Dendritic cell treated with granulocyte-macrophage colony-stimulating factor and Interleukin-4, amounts not matched to agents 40 ng/mL and 50 ng/mL, for 4 days (primary cell): ENCODE measurements around the gene FAM219B.

ENCODE experiments used
- H3K27ac Mint-ChIP-seq: one replicate; pipeline ENCODE4 v1.8.0; 2022; ENCODE audit warnings: mild to moderate bottlenecking, mixed read lengths
- H3K27me3 Mint-ChIP-seq: one replicate; pipeline ENCODE4 v1.8.0; 2022; ENCODE audit warnings: mild to moderate bottlenecking, mixed read lengths
- H3K36me3 Mint-ChIP-seq: one replicate; pipeline ENCODE4 v1.8.0; 2022; ENCODE audit warnings: low read depth, mixed read lengths
- H3K4me1 Mint-ChIP-seq: one replicate; pipeline ENCODE4 v1.8.0; 2022; ENCODE audit warnings: low read depth, mixed read lengths
- H3K4me3 Mint-ChIP-seq: one replicate; pipeline ENCODE4 v1.8.0; 2022; ENCODE audit warnings: mild to moderate bottlenecking, moderate library complexity, mixed read lengths
- H3K9me3 Mint-ChIP-seq: one replicate; pipeline ENCODE4 v1.8.0; 2022; ENCODE audit warnings: mixed read lengths
- intact Hi-C: fragments of 100-400 bp; cut with micrococcal nuclease; formaldehyde crosslinking; loops from one replicate; pipeline ENCODE4 v1.15.0; 2022

The FAM219B gene

DNA sequence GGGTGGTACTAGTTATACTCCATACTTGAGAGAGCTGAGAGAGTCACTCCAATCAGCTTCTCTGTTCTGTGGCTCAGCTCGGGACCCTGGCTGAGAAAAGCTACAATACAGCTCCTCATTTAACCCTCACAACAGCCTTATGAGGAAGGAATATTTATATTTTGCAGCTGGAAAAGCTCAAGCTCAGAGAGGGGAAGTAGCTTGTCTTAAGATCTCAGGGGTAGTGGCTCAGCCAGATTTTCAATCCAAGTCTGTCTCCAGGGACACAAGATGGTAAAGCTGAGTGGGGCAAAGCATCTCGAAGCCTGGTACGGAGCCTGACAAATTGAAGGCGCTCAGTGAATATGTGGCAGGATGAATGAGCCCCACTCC is 48.3 kb downstream of the FAM219B start:
- peaks cover 79% of the 10 kb centered on the region for H3K36me3 Mint-ChIP-seq
- intact Hi-C loops = no loop called here
- H3K4me3 Mint-ChIP-seq = no peak overlapping the region
- H3K9me3 Mint-ChIP-seq = no peaks in the 10 kb centered on the region
- peak overlapping the region; percentile 86 for H3K27ac Mint-ChIP-seq
- peaks cover 48% of the 10 kb centered on the region for H3K4me1 Mint-ChIP-seq
- no peaks in the 10 kb centered on the region for H3K27me3 Mint-ChIP-seq

DNA sequence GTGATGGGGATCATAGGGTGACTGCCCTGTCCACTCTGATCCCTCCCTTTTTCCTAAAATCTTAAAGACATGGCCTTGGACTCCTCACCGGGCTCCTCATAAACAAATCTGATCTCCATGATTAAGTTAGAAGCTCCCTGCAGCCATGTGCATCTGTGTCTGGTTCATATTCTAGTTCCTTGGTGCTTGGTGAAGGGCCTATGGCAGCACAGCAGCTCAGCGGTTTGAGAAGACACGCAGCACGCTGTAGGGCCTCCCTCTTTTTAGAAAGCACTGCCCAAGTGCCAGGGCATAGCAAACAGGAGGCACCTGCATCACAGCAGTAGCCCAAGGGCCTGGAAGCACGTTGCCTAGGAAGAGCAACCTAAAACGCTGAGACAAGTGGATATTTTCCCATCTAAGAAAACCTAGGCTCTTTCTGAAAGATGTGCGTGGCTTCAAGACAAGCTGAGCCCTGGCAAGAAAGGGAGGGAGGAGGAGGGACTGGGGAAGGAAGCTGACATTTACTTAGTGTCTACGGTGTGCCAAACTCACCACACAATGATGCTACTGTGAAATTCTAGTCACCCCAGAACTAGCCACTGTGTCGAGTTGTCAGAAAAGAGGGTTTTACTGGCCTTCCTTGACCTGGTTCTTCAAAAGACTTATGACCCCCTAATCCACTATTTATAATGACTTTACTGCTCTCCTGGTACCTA is 48.8 kb downstream of the FAM219B start:
- H3K27me3 Mint-ChIP-seq = no peaks in the 10 kb centered on the region
- peaks cover 49% of the 10 kb centered on the region for H3K4me1 Mint-ChIP-seq
- peaks cover 79% of the 10 kb centered on the region for H3K36me3 Mint-ChIP-seq
- H3K27ac Mint-ChIP-seq = peak overlapping the region; percentile 86
- H3K9me3 Mint-ChIP-seq = no peaks in the 10 kb centered on the region
- intact Hi-C loops = no loop called here
- no peak overlapping the region for H3K4me3 Mint-ChIP-seq

DNA sequence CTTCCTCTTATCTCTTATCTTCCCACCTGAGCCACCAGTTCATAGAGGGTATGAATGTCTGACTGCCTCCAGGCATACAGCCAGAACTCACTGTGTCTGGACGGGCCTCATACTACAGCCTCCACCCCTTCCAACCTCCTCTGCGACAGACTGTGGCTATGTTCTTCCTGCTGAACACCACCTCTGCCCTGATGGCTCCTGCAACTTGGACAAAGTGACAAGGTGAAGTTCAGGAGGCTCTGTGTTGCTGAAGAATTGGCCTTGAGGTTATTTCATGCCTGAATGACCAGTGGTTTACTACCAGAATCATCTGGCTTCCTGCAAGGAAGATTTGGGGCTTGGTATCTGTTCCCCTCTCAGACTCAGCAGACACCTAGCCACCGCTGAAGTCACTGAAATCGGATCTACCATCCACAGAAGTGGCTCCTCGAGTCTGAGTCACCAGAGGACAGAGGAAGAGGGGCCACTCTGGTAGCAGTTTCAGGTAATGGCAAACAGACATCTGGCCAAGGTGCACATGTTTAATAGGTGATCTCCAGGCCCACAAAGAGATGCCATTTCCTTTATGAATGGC is 49.5 kb downstream of the FAM219B start:
- no peak overlapping the region for H3K4me3 Mint-ChIP-seq
- intact Hi-C loops = no loop called here

DNA sequence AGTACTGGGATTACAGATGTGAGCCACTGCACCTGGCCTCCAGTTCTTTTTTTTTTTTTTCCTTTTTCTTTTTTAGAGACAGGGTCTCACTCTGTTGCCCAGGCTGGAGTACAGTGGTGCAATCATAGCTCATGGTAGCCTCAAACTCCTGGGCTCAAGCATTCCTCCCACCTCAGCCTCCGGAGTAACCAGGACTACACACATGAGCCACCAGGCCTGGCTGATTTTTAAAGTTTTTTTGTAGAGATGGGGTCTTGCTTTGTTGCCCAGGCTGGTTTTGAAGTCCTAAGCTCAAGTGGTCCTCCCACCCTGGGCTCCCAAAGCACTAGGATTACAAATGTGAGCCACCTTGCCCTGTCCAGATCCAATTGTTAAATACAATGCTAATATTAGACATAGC is 50.1 kb downstream of the FAM219B start:
- Mint-ChIP-seq H3K4me3 (no peak overlapping the region), H3K9me3 (no peaks in the 10 kb centered on the region), H3K27ac (no peak overlapping the region), H3K4me1 (peaks cover 48% of the 10 kb centered on the region), H3K27me3 (no peaks in the 10 kb centered on the region), H3K36me3 (peaks cover 84% of the 10 kb centered on the region)
- intact Hi-C loops = no loop called here

More for the DNA sequence above, 49.5 kb downstream of the FAM219B start:
- Mint-ChIP-seq H3K27me3 (no peaks in the 10 kb centered on the region), H3K4me1 (peaks cover 49% of the 10 kb centered on the region), H3K36me3 (peaks cover 82% of the 10 kb centered on the region), H3K9me3 (no peaks in the 10 kb centered on the region), H3K27ac (peak overlapping the region; percentile 86)

DNA sequence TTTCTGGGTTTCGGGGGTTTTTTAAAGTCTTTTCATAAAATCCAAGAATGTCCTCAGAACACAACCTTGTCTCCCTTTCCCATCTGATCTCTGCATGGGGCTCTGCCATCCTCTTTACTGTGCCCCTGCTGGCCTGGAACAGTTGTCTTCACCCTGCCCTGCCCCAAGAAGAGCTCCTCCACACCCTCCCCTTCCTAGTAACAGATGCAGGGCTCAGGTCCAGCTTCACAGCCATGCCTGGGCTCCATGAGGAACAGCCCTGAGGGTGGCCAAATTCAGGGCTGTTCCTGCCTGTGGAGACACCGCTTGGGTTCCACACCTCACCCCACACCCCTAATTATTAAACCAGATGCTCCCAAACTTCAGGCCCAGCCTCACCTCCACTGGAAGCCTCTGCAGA is 50.8 kb downstream of the FAM219B start:
- no peaks in the 10 kb centered on the region for H3K27me3 Mint-ChIP-seq
- H3K4me3 Mint-ChIP-seq = no peak overlapping the region
- H3K9me3 Mint-ChIP-seq = no peaks in the 10 kb centered on the region
- intact Hi-C loops = no loop called here
- peak overlapping the region; percentile 30 for H3K27ac Mint-ChIP-seq
- peaks cover 43% of the 10 kb centered on the region for H3K4me1 Mint-ChIP-seq
- peaks cover 84% of the 10 kb centered on the region for H3K36me3 Mint-ChIP-seq

DNA sequence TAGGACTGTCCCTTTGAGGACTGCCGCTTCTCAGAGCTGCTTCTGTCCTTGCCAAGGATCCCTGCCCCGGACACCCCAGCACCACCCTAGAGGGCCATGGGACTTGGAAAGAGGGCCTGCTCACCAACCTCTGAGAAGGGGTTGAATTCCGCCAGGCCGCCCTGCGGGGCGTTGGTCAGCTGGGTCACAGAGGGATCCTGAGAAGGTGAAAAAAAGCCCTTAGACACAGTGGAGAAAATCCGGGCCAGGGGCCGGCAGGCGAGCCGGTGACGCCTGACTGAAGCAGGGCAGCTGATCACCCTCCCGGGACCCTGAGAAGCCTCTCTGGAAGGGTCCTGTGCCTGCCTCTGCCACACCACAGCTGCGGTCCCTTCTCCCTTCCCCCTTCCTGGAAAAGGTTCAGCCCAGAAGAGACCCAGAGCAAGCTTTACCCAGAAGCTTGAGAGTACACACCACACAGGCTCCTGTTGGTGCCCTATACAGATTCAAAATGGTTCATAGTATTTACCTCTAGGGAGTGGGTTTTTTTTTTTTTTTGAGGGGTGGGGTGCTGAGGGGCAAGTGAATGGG is 52.1 kb downstream of the FAM219B start:
- Mint-ChIP-seq H3K36me3 (peaks cover 92% of the 10 kb centered on the region), H3K27me3 (no peaks in the 10 kb centered on the region), H3K27ac (no peak overlapping the region), H3K9me3 (no peaks in the 10 kb centered on the region), H3K4me1 (peaks cover 39% of the 10 kb centered on the region), H3K4me3 (no peak overlapping the region)
- intact Hi-C loops = no loop called here

DNA sequence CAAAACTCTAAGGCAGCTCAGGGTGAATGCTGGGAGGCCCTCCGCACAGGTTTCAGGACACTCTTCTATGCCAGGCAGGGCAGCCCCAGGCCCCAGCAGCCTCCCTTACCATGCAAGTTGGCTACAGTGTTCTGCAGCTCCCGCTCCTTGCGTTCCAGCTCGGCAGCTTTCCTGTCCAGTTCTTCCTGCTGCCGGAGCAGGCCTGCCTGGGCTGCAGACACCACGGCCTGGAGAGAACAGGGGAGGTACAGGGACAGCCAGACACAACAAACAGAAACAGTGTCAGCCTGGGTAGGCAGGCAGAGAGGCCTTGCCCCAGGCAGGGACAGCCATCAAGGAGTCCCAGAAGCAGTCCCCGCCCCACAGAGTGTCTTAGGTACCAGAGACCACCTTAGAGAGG is 54.7 kb downstream of the FAM219B start:
- intact Hi-C loops = no loop called here
- Mint-ChIP-seq H3K36me3 (peaks cover 92% of the 10 kb centered on the region), H3K9me3 (no peaks in the 10 kb centered on the region), H3K27ac (no peak overlapping the region), H3K4me1 (peaks cover 13% of the 10 kb centered on the region), H3K27me3 (no peaks in the 10 kb centered on the region), H3K4me3 (no peak overlapping the region)

DNA sequence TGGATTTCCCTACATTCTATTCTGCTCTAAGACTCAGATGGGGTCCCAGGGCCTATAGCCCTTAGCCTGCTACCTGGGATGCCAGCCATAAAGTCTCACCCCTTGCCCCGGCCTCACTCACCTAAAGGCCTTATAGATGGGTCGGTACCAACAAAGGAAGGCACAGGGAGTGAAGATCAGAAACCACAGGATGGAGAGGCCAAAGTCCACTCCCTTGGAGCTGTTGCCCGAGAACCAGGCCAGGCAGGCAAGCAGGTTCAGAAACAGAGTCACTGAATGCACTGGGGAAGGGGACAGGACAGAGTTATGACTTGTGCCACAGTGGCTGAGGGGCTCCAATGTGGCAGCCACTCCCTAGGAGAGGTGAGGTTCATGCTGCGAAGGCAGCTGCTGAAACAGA is 56.3 kb downstream of the FAM219B start:
- no peaks in the 10 kb centered on the region for H3K27me3 Mint-ChIP-seq
- intact Hi-C loops = no loop called here
- H3K9me3 Mint-ChIP-seq = no peaks in the 10 kb centered on the region
- H3K36me3 Mint-ChIP-seq = peaks cover 93% of the 10 kb centered on the region
- H3K4me1 Mint-ChIP-seq = peaks cover 12% of the 10 kb centered on the region
- no peak overlapping the region for H3K4me3 Mint-ChIP-seq
- no peak overlapping the region for H3K27ac Mint-ChIP-seq
